Endodermal cell (in vitro differentiated cells): ENCODE data around the gene MARCHF10. TPM values are rescaled to one million over a fixed set of nuclear protein-coding genes. Genes with fewer than 3 reads are reported as not detected.
"Not testable (repeated sequence)": the region's sequence is repeated elsewhere in the genome, so short reads cannot be mapped to it uniquely, and the experiment has no call there.

ENCODE experiments used
- DNase-seq: peaks from one replicate; pipeline ENCODE4 v3.0.0-alpha.2; 2017
- H3K27ac ChIP-seq: 2 replicates; pipeline ENCODE4 v1.5.1; 2013; ENCODE audit warnings: mild to moderate bottlenecking, low read depth, low read length, moderate library complexity
- H3K27me3 ChIP-seq: 2 replicates; pipeline ENCODE4 v1.6.1; 2013; ENCODE audit warnings: mild to moderate bottlenecking, low read length, moderate library complexity; ENCODE audit not compliant: insufficient read depth, control insufficient read depth, poor library complexity, severe bottlenecking
- H3K36me3 ChIP-seq: 2 replicates; pipeline ENCODE4 v1.7.0; 2013; ENCODE audit warnings: mild to moderate bottlenecking, low read length, moderate library complexity; ENCODE audit not compliant: control insufficient read depth, insufficient read depth
- H3K4me1 ChIP-seq: one replicate; pipeline ENCODE4 v1.7.0; 2013; ENCODE audit warnings: low read length; ENCODE audit not compliant: control insufficient read depth, insufficient read depth
- H3K4me3 ChIP-seq: 2 replicates; pipeline ENCODE4 v1.5.1; 2013; ENCODE audit warnings: mild to moderate bottlenecking, low read length, moderate library complexity
- H3K9ac ChIP-seq: 2 replicates; pipeline ENCODE4 v1.6.1; 2013; ENCODE audit warnings: mild to moderate bottlenecking, low read length, moderate library complexity; ENCODE audit not compliant: poor library complexity, severe bottlenecking; ENCODE audit errors: extremely low read depth
- H3K9me3 ChIP-seq: 2 replicates; pipeline ENCODE4 v1.6.1; 2013; ENCODE audit warnings: mild to moderate bottlenecking, low read length, moderate library complexity; ENCODE audit not compliant: control insufficient read depth
- H3K27ac Mint-ChIP-seq: 2 replicates; pipeline ENCODE4 v1.8.0; 2020; ENCODE audit warnings: mixed read lengths
- H3K27me3 Mint-ChIP-seq: 2 replicates; pipeline ENCODE4 v1.8.0; 2021; ENCODE audit warnings: mild to moderate bottlenecking, mixed read lengths; ENCODE audit not compliant: insufficient read depth
- H3K36me3 Mint-ChIP-seq: 2 replicates; pipeline ENCODE4 v1.8.0; 2020; ENCODE audit warnings: low read depth, mixed read lengths
- H3K4me1 Mint-ChIP-seq: 2 replicates; pipeline ENCODE4 v1.8.0; 2020; ENCODE audit warnings: mixed read lengths
- H3K4me3 Mint-ChIP-seq: 2 replicates; pipeline ENCODE4 v1.8.0; 2020; ENCODE audit warnings: mild to moderate bottlenecking, moderate library complexity, mixed read lengths
- H3K9me3 Mint-ChIP-seq: 2 replicates; pipeline ENCODE4 v1.8.0; 2020; ENCODE audit warnings: mild to moderate bottlenecking, mixed read lengths
- WGBS, 2 experiments: methylation state at CpG; one replicate each; pipeline versions ENCODE4 v1.1.5 to v1.1.7; 2013; ENCODE audit warnings: missing lambda C conversion rate in 2 of 2, mixed read lengths in 1 of 2; ENCODE audit not compliant: insufficient coverage in 1 of 2, insufficient read length in 1 of 2; 5-methylcytosine and 5-hydroxymethylcytosine counted together
- total RNA-seq, 2 donors: library from RNA; stranded (reverse); fragmentation: NEBNext Ultra II Directional in 1 of 2; extraction: Animal tissue kit (Norgen Biotek cat#: 25700) in 1 of 2; gene quantifications; 2 replicates in 1 of 2; 3 replicates in 1 of 2; pipeline ENCODE4 v1.2.1, GENCODE V29; 2021
- TF ChIP-seq, protein P1 (sequence below): fragments of 200-600 bp; sonication (generic); conservative IDR thresholded peaks from 2 replicates; pipeline ENCODE4 v1.5.0; 2021; ENCODE audit warnings: antibody characterized with exemption, mild to moderate bottlenecking

Gene MARCHF10
- total RNA-seq, 2 donors from 2014 or later, result 0.57 to 1.7 TPM

DNA sequence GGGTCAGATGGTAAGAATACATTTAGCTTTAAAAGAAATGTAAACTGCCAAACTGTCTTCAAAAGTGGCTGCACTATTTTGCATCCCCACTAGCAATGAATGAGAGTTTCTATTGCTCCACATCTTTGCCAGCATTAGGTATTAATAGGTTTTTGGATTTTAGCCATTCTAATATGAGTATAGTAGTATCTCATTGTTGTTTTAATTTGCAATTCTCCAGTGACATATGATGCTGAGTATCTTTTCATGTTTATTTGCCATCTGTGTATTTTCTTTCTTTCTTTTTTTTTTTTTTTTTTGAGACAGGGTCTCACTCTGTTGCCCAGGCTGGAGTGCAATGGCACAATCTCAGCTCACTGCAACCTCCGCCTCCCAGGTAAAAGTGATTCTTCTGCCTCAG, 24.3 kb upstream of the MARCHF10 start:
- H3K36me3 Mint-ChIP-seq, result no peaks in the 10 kb centered on the region

DNA sequence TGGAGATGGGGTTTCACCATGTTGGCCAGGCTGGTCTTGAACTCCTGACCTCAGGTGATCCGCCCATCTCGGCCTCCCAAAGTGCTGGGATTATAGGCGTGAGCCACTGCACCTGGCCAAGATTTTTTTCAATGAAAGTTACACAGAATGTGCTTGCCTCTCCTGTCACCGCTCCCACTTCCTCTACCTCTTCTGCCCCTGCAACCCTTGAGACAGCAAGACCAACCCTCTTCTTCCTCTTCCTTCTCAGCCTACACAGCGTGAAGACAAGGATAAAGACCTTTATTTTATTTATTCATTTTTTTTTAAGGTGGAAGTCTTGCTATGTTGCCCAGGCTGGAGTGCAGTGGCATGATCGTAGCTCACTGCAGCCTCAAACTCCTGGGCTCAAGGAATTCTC, 23.0 kb upstream of the MARCHF10 start:
- H3K36me3 ChIP-seq, H3K4me3 Mint-ChIP-seq, H3K4me1 Mint-ChIP-seq, H3K27ac ChIP-seq, H3K9me3 ChIP-seq, DNase-seq, H3K27me3 ChIP-seq, H3K27ac Mint-ChIP-seq, H3K9me3 Mint-ChIP-seq, H3K4me3 ChIP-seq, H3K36me3 Mint-ChIP-seq, H3K4me1 ChIP-seq, H3K9ac ChIP-seq, H3K27me3 Mint-ChIP-seq: not testable (repeated sequence)
- 93 to 95% methylated on average over 5 of the region's 6 CpGs for WGBS, 2 experiments

More for the DNA sequence above, 24.3 kb upstream of the MARCHF10 start:
- Histone ChIP-seq H3K27me3 (no peaks in the 10 kb centered on the region), H3K9ac (no peak overlapping the region), H3K27ac (no peak overlapping the region), H3K36me3 (no peaks in the 10 kb centered on the region), H3K4me1 (no peaks in the 10 kb centered on the region), H3K9me3 (no peaks in the 10 kb centered on the region), H3K4me3 (no peak overlapping the region)
- Mint-ChIP-seq H3K27me3 (no peaks in the 10 kb centered on the region), H3K4me3 (no peak overlapping the region), H3K4me1 (no peaks in the 10 kb centered on the region), H3K27ac (no peak overlapping the region), H3K9me3 (peaks cover 3% of the 10 kb centered on the region)
- TF ChIP-seq, protein P1, sequence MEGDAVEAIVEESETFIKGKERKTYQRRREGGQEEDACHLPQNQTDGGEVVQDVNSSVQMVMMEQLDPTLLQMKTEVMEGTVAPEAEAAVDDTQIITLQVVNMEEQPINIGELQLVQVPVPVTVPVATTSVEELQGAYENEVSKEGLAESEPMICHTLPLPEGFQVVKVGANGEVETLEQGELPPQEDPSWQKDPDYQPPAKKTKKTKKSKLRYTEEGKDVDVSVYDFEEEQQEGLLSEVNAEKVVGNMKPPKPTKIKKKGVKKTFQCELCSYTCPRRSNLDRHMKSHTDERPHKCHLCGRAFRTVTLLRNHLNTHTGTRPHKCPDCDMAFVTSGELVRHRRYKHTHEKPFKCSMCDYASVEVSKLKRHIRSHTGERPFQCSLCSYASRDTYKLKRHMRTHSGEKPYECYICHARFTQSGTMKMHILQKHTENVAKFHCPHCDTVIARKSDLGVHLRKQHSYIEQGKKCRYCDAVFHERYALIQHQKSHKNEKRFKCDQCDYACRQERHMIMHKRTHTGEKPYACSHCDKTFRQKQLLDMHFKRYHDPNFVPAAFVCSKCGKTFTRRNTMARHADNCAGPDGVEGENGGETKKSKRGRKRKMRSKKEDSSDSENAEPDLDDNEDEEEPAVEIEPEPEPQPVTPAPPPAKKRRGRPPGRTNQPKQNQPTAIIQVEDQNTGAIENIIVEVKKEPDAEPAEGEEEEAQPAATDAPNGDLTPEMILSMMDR, result no peak
- 89% methylated on average over 1 of the region's 1 CpG; no CpG with 5 or more reads in 1 of the 2 experiments for WGBS, 2 experiments
- no peak for DNase-seq

DNA sequence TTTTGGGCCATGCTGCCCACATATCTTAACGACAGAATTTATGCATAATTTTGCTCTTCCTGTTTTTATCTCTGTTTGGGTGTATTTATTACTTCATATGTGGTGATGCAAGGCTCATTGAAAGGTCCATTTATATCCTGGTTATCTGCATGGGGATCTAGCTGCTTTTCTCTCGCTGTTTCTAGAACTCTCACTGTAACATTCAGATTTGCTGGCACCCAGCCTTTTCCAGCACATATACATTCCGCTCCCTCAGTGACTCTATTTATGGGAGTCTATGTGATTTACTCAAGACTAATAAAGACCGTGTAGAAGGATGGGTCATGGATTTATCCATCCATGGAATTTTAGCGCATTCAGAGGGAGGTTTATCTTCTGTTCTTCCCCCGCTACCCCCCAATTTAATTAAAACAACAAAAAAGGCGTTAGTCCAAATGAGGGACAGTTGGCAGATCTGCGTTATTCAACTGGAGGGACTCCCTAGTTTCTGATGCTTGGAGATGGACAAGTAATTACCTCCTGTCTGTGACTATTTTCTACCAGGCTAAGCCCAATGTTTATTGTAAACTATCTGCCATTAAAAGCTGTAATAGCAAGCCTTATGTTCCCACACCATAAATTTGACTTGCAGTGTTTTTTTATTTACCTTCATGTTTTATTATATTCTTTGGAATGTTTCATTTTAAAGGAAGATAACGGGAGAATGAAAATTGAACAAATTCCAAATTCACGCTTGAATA, 19.8 kb upstream of the MARCHF10 start:
- TF ChIP-seq, protein P1, result no peak
- no peak for DNase-seq
- 79 to 90% methylated on average over 3 to 9 of the region's 10 CpGs for WGBS, 2 experiments
- Histone ChIP-seq H3K9me3 (no peaks in the 10 kb centered on the region), H3K4me3 (no peak overlapping the region), H3K27ac (no peak overlapping the region), H3K27me3 (no peaks in the 10 kb centered on the region), H3K9ac (no peak overlapping the region), H3K36me3 (no peaks in the 10 kb centered on the region), H3K4me1 (no peaks in the 10 kb centered on the region)
- H3K27me3 Mint-ChIP-seq, result no peaks in the 10 kb centered on the region
- H3K27ac Mint-ChIP-seq, result no peak overlapping the region
- H3K4me3 Mint-ChIP-seq, result no peak overlapping the region
- peaks cover 9% of the 10 kb centered on the region for H3K4me1 Mint-ChIP-seq
- H3K36me3 Mint-ChIP-seq, result no peaks in the 10 kb centered on the region
- no peaks in the 10 kb centered on the region for H3K9me3 Mint-ChIP-seq
